ENCODE results near the gene CREBBP.
A peak's percentile ranks its signal among the peaks of the same experiment; 100 is the strongest.

The CREBBP gene

GRCh38 chr16:3866703-3867431 is 13.6 kb downstream of the CREBBP start:
- no peaks in the 10 kb centered on the region for H3K36me3 ChIP-seq (ENCODE audit: low read depth)
- no peak for ATAC-seq (ENCODE audit: low read depth)
- no peak overlapping the region for H3K4me3 ChIP-seq (ENCODE audit: severe bottlenecking)
- H3K27ac ChIP-seq (ENCODE audit: poor library complexity, severe bottlenecking) = no peak overlapping the region
- TF ChIP-seq CTCF (IDR thresholded peaks at IDR 0.05; ENCODE audit: poor library complexity, severe bottlenecking) = no peak
- H3K9me3 ChIP-seq (ENCODE audit: severe bottlenecking) = no peaks in the 10 kb centered on the region
- H3K4me1 ChIP-seq (ENCODE audit: insufficient read depth, poor library complexity, severe bottlenecking) = peaks cover 21% of the 10 kb centered on the region
- no peaks in the 10 kb centered on the region for H3K27me3 ChIP-seq (ENCODE audit: insufficient read depth, poor library complexity, severe bottlenecking)
- DNase-seq (ENCODE audit: low spot score) = no peak

- Histone ChIP-seq H3K27ac (ENCODE audit: poor library complexity, severe bottlenecking) (no peak overlapping the region), H3K4me1 (ENCODE audit: insufficient read depth, poor library complexity, severe bottlenecking) (peaks cover 6% of the 10 kb centered on the region), H3K27me3 (ENCODE audit: insufficient read depth, poor library complexity, severe bottlenecking) (no peaks in the 10 kb centered on the region), H3K9me3 (ENCODE audit: severe bottlenecking) (no peaks in the 10 kb centered on the region), H3K36me3 (ENCODE audit: low read depth) (no peaks in the 10 kb centered on the region), H3K4me3 (ENCODE audit: severe bottlenecking) (no peak overlapping the region)
- ATAC-seq (ENCODE audit: low read depth) (no peak), DNase-seq (ENCODE audit: low spot score) (no peak)
- TF ChIP-seq CTCF (IDR thresholded peaks at IDR 0.05; ENCODE audit: poor library complexity, severe bottlenecking) = no peak
Measured at GRCh38 chr16:3865241-3865640, 15.3 kb downstream of the CREBBP start.

- Histone ChIP-seq H3K27ac (ENCODE audit: poor library complexity, severe bottlenecking) (no peak overlapping the region), H3K27me3 (ENCODE audit: insufficient read depth, poor library complexity, severe bottlenecking) (no peaks in the 10 kb centered on the region), H3K4me1 (ENCODE audit: insufficient read depth, poor library complexity, severe bottlenecking) (peaks cover 6% of the 10 kb centered on the region), H3K36me3 (ENCODE audit: low read depth) (no peaks in the 10 kb centered on the region), H3K4me3 (ENCODE audit: severe bottlenecking) (no peak overlapping the region), H3K9me3 (ENCODE audit: severe bottlenecking) (no peaks in the 10 kb centered on the region)
- no peak for DNase-seq (ENCODE audit: low spot score)
- TF ChIP-seq CTCF (IDR thresholded peaks at IDR 0.05; ENCODE audit: poor library complexity, severe bottlenecking) = no peak
- no peak for ATAC-seq (ENCODE audit: low read depth)
Measured at GRCh38 chr16:3864562-3864961, 16.0 kb downstream of the CREBBP start.

- H3K9me3 ChIP-seq (ENCODE audit: severe bottlenecking) = no peaks in the 10 kb centered on the region
- H3K4me3 ChIP-seq (ENCODE audit: severe bottlenecking) = no peak overlapping the region
- TF ChIP-seq CTCF (IDR thresholded peaks at IDR 0.05; ENCODE audit: poor library complexity, severe bottlenecking) = no peak
- no peaks in the 10 kb centered on the region for H3K27me3 ChIP-seq (ENCODE audit: insufficient read depth, poor library complexity, severe bottlenecking)
- peaks cover 6% of the 10 kb centered on the region for H3K4me1 ChIP-seq (ENCODE audit: insufficient read depth, poor library complexity, severe bottlenecking)
- ATAC-seq (ENCODE audit: low read depth) (no peak), DNase-seq (ENCODE audit: low spot score) (no peak)
- H3K27ac ChIP-seq (ENCODE audit: poor library complexity, severe bottlenecking) = no peak overlapping the region
- H3K36me3 ChIP-seq (ENCODE audit: low read depth) = no peaks in the 10 kb centered on the region
Measured at GRCh38 chr16:3863587-3863986, 16.9 kb downstream of the CREBBP start.

GRCh38 chr16:3861808-3862451 is 18.6 kb downstream of the CREBBP start:
- H3K4me1 ChIP-seq (ENCODE audit: insufficient read depth, poor library complexity, severe bottlenecking) = peaks cover 15% of the 10 kb centered on the region
- no peak overlapping the region for H3K4me3 ChIP-seq (ENCODE audit: severe bottlenecking)
- H3K9me3 ChIP-seq (ENCODE audit: severe bottlenecking) = no peaks in the 10 kb centered on the region
- H3K27ac ChIP-seq (ENCODE audit: poor library complexity, severe bottlenecking) = peak overlapping the region; percentile 4
- DNase-seq (ENCODE audit: low spot score) (no peak), ATAC-seq (ENCODE audit: low read depth) (peak; percentile 64)
- TF ChIP-seq CTCF (IDR thresholded peaks at IDR 0.05; ENCODE audit: poor library complexity, severe bottlenecking) = no peak
- no peaks in the 10 kb centered on the region for H3K36me3 ChIP-seq (ENCODE audit: low read depth)
- no peaks in the 10 kb centered on the region for H3K27me3 ChIP-seq (ENCODE audit: insufficient read depth, poor library complexity, severe bottlenecking)

All from RWPE2 (cell line).